C1 segment of cervical spinal cord (tissue), 14 donors: Measurements from ENCODE around the gene MRPL37.

Experiments
- DNase-seq, 14 donors: peaks; one replicate each; lab custom pipeline; 2025; lab: John Stamatoyannopoulos, UW

The MRPL37 gene

DNA sequence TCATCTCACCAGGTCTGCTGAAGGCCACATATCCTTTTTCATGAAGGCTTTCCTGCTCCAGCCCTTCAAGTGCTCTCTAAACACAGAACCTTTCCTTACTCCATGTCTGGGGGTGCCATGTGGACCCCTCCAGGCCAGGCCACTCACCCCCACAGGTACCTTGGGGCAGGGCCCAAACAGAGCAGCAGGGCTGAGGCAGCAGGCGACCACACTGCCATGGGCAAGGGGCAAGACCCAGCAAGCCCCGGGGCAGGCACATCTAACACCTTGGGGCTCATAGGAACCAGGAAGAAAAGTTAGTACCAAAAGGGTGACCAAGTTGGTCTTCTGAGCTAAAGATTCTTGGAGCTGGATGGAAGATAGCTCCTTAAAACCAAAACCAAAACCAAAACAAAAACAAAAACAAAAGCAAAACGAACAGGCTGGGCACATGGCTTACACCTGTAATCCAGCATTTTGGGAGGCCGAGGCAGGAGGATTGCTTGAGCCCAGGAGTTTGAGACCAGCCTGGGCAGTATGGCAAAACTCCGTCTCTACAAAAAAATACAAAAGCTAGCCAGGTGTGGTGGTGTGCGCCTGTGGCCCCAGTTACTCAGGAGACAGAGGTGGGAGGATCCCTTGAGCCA lies 63.7 kb downstream of the MRPL37 start:
- DNase-seq: no peak

- DNase-seq: no peak
Observed at GRCh38 chr1:54265126-54265525, 65.2 kb downstream of the MRPL37 start.

- no peak for DNase-seq
Observed at GRCh38 chr1:54265659-54266058, 65.7 kb downstream of the MRPL37 start.

- no peak for DNase-seq
Observed at GRCh38 chr1:54266195-54266594, 66.2 kb downstream of the MRPL37 start.

- no peak for DNase-seq
Observed at GRCh38 chr1:54266908-54267307, 66.9 kb downstream of the MRPL37 start.
